GM10266 (cell line): ENCODE data around the gene E2F8.

Experiments
- DNase-seq: peaks from one replicate; pipeline ENCODE4 v3.0.0; 2012; ENCODE audit errors: extremely low spot score
- CTCF ChIP-seq: IDR thresholded peaks from 2 replicates; pipeline ENCODE4 v1.5.1; 2012; ENCODE audit warnings: mild to moderate bottlenecking, low read depth; ENCODE audit not compliant: control insufficient read depth, insufficient read depth; ENCODE audit errors: missing control alignments

The E2F8 gene

GRCh38 chr11:19185516-19186052, 55.2 kb downstream of the E2F8 start:
- TF ChIP-seq CTCF = no peak
- DNase-seq = no peak

- TF ChIP-seq CTCF = no peak
- DNase-seq = no peak
Measured at GRCh38 chr11:19185036-19185435, 55.7 kb downstream of the E2F8 start.

GRCh38 chr11:19183646-19184045, 57.1 kb downstream of the E2F8 start:
- TF ChIP-seq CTCF = no peak
- DNase-seq = no peak

- DNase-seq = no peak
- TF ChIP-seq CTCF = no peak
Measured at GRCh38 chr11:19181531-19182261, 59.0 kb downstream of the E2F8 start.

- no peak for DNase-seq
- TF ChIP-seq CTCF = no peak
Measured at GRCh38 chr11:19176629-19177186, 64.0 kb downstream of the E2F8 start.
